NCI-H2196 treated with DMSO at 0.1 percent for 48 hours (cell line): ENCODE data around the gene NR2F6.
"Not testable (repeated sequence)": the region's sequence is repeated elsewhere in the genome, so short reads cannot be mapped to it uniquely, and the experiment has no call there.

ENCODE experiments used
- DNase-seq: peaks from one replicate; lab custom pipeline; 2025; ENCODE audit not compliant: unreplicated experiment; lab: John Stamatoyannopoulos, UW

Gene NR2F6

GRCh38 chr19:17213334-17213733 lies 32.4 kb downstream of the NR2F6 start:
- DNase-seq = no peak

- no peak for DNase-seq
These were observed 33.9 kb downstream of the NR2F6 start for GRCh38 chr19:17211547-17212446.

GRCh38 chr19:17210296-17210695 lies 35.4 kb downstream of the NR2F6 start:
- DNase-seq = no peak

GRCh38 chr19:17209126-17210036 lies 36.3 kb downstream of the NR2F6 start:
- peak; percentile 50 for DNase-seq

GRCh38 chr19:17206736-17207581 lies 38.8 kb downstream of the NR2F6 start:
- no peak for DNase-seq

GRCh38 chr19:17205237-17206140 lies 40.2 kb downstream of the NR2F6 start:
- DNase-seq = peak; percentile 64

GRCh38 chr19:17202713-17203112 lies 43.0 kb downstream of the NR2F6 start:
- DNase-seq = no peak

GRCh38 chr19:17202249-17202648 lies 43.5 kb downstream of the NR2F6 start:
- DNase-seq = no peak

GRCh38 chr19:17200408-17201079 lies 45.2 kb downstream of the NR2F6 start:
- DNase-seq = no peak

- DNase-seq = no peak
These were observed 48.1 kb downstream of the NR2F6 start for GRCh38 chr19:17197666-17198065.

- DNase-seq = no peak
These were observed 49.1 kb downstream of the NR2F6 start for GRCh38 chr19:17196610-17197009.

- DNase-seq = no peak
These were observed 50.6 kb downstream of the NR2F6 start for GRCh38 chr19:17195106-17195505.

- DNase-seq = no peak
These were observed 51.1 kb downstream of the NR2F6 start for GRCh38 chr19:17194608-17195007.

GRCh38 chr19:17192751-17193150 lies 53.0 kb downstream of the NR2F6 start:
- no peak for DNase-seq

- not testable (repeated sequence) for DNase-seq
These were observed 54.0 kb downstream of the NR2F6 start for GRCh38 chr19:17191736-17192135.

GRCh38 chr19:17185590-17185989 lies 60.1 kb downstream of the NR2F6 start:
- DNase-seq = no peak

- DNase-seq = no peak
These were observed 61.3 kb downstream of the NR2F6 start for GRCh38 chr19:17184371-17184841.

GRCh38 chr19:17183858-17184321 lies 61.8 kb downstream of the NR2F6 start:
- DNase-seq = no peak

GRCh38 chr19:17183271-17183761 lies 62.4 kb downstream of the NR2F6 start:
- no peak for DNase-seq
